Dermis blood vessel endothelial cell (primary cell): ENCODE results near the gene MRPS23. TPM values are rescaled to one million over a fixed set of nuclear protein-coding genes. Genes with fewer than 3 reads are reported as not detected.

Experiments used
- DNase-seq: peaks from one replicate; pipeline ENCODE4 v3.0.0; 2010
- total RNA-seq: library from RNA; depleted of rRNA; stranded (reverse); fragments of >200 nt; gene quantifications from 2 replicates; pipeline ENCODE4 v1.2.3, GENCODE V29; 2014

The MRPS23 gene
- total RNA-seq, 1 donor from 2014 or later, result 25.9 TPM

- no peak for DNase-seq
Measured at GRCh38 chr17:57877803-57878377, 28.0 kb upstream of the MRPS23 start.

DNA sequence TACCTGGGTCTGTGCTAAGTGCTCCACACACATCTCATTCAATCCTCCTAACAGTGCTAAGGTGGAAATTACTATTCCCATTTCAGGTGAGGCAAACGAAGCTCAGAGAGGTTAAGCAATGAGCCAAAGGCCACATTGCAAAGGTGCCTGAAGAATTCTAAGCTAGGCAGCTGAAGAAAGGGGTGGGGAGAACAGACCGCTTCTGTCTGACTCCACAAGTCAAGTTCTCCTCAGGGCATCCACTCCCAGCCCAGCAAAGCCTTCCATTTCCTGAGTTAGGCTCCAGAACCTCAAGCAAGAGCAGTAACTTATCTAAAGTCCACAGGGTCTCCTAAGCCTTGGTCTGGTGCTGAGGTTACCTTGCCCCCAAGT, 27.0 kb upstream of the MRPS23 start:
- no peak for DNase-seq

DNA sequence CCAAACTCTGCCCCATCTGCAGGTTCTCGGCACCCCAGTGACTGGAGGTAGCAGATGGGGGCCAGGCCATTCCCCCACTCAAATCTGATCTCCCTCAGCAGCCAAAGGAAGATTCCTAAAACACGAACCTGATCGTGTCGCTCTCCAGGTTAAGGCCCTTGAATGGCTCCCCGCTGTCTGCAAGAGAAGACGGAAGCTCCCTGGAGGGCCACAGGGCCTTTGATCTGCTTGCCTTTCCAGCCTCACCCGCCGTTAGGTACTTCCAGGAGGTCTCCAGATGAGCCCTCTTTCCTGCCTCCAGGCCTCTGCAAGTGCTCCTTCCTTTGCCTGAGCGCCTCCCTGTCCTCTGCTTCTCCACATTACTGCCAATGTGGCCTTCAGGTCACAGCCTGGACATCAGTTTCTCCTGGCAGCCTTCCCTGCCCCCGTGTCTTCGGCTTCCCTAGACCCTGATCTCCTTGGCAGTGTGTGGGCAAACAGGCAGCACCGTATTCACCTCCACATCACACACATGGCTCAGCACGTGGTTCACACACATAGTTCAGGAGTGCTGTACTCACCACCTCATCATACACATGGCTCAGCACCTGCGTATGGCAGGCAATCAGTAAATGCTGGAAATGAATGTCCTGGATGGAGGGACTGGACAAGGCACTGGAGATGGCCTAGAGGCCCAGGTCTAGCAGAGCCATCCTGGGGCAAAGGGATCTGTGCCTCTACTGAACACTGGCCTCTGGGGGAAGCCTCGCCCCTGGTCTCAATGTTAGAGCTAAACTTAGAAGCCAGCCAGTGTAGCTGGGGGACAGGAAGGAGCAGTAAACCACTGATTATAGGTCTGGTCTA, 26.4 kb upstream of the MRPS23 start:
- no peak for DNase-seq

- DNase-seq, result peak; percentile 98
Measured at GRCh38 chr17:57875290-57876022, 25.6 kb upstream of the MRPS23 start.

GRCh38 chr17:57874434-57875289, 24.8 kb upstream of the MRPS23 start:
- DNase-seq, result peak; percentile 95

- DNase-seq, result no peak
Measured at GRCh38 chr17:57874058-57874419, 24.2 kb upstream of the MRPS23 start.

GRCh38 chr17:57873261-57874057, 23.6 kb upstream of the MRPS23 start:
- peak; percentile 64 for DNase-seq

- DNase-seq, result no peak
Measured at GRCh38 chr17:57872536-57872935, 22.7 kb upstream of the MRPS23 start.

DNA sequence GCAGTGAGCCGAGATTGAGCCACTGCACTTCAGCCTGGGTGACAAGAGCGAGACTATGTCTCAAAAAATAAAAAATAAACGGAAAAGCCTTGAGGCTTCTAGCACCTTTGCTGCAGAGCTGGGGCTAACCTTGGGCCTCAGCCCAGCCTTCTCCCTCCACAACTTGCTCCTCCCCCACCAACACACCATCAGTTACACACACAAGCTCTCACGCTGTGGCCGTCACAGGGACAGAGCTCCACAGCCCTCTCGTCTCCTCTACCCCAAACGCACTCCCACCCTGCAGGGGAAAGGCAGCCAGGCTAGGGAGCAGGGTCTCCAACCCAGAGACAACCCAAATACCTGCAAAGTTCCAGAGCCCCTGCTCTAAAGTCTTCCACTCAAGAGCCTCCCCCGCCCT, 22.0 kb upstream of the MRPS23 start:
- DNase-seq, result no peak

DNA sequence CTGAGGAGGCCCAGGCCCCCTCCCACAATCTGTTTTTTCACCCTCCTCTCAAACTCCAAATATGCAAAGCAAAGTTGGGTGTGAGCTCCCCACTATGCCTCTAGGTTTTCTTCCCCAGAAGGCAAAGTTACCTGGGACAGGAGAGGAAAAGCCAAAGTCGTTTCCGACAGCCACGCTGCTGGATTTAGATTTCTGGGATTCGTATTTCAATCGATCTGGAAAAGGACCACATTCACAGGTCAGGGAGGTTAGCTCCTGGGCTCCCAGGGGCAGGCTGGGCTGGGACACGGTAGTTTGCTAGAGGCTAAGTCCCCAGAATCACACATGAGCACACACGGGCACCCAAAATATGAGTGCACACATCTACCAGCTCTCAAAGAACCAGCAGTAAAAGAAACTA, 21.3 kb upstream of the MRPS23 start:
- no peak for DNase-seq

GRCh38 chr17:57870283-57870635, 20.4 kb upstream of the MRPS23 start:
- no peak for DNase-seq

DNA sequence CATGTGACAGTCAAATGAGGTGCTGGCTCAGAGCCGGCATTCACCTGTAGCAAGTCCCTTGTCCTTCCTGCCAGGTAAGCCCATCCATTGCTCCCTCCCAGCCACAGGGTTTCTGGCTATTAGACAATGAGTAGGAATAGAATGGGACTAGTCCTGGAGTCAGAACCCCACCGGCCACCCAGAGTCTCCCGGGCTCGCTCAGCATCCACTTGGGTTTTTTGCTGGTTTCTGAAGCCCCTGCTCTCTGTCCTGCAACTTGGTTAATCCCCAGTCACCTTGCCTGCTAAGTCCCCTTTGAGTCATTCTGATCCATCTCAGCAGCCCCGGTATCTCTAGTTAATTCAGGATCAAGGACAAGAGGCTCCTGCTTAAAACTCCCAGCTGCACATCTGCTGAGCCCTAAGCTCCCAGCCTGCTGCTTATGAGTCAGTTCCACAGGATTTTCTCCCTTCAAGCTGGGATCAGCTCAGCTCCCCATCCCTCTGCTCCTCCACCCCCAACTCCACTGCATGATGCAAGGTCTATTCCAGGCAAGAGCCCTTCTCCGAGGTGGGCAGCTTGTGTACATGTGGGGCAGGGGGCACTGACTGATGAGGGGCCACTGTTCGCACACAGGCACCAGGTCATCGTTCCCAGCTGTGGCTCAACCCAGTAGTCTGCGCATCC, 19.9 kb upstream of the MRPS23 start:
- no peak for DNase-seq

DNA sequence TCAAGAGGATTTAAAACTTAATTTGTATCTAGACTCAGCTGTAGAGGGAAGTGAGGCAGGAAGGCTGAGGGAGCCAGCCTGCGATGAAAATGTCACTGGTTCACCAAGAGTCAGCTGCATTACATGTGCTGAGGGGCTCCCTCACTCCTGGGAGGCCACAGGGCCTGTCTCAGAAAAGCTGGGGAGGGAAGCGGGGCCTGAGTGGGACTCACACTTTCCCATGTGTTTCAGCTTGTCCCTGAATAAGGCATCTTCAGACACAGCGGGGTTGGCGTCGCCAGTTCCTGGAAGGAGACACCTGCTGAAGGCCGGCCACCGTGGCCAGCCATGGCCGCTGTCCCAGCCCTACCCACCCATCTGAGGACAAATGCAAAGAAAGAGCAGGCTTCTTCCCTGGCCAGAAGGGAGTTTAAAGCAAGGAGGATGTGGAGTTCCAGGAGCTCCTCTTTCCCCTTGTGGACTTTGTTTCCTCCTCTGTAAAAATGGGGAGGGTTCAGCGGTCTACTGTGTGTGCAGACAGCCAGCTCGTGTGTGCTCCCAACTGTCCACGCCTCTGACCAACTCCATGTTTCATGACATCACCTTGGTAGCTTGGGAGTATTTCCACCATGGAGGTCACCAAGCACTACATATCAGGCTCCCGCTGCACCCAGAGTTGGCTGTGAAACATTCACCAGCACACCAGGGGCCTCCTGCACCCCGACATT, 19.2 kb upstream of the MRPS23 start:
- DNase-seq, result no peak

DNA sequence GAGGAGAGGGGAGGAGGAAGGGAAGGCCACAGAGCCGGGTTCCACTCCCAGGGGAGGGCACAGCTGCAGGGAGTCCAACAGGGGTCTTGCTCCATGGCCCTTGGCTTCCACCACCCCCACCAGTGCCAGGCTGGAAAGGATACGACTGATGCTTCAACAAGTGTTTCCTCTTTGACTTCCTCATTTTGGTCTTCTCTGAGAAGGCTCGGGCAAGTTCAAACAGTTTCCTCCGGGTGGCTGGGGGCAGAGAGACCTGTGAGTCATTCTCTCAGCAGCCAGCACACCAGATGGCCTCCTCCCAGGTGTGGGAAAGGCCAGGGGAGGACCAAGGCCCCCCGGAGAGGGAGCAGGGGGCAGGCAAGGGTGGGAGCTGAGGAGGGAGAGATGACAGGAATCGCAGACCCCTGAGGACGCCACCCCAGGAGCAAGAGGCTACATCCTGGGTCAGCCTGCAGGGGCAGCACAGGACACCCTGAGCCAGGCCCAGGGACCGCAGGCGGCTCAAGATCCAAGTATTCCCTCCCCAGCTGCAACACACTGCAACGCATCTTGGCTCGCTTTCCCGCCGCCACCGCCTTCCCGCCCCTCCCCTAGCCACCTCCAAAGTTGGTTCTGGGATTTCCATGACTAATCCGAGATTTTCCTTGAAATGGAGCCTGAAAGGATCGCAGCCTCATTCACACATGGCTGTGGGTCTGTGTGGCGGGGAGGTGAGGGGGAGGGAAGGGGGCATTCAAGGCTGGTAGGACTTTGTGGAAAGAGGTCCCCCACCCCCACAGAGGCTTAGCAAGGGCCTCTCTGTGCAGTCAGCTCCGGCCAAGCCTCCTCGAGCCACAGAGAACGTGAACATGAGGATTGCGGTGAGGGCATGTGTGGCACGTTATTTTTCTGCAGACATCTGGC, 18.4 kb upstream of the MRPS23 start:
- peak; percentile 93 for DNase-seq

GRCh38 chr17:57867126-57867525, 17.3 kb upstream of the MRPS23 start:
- no peak for DNase-seq

DNA sequence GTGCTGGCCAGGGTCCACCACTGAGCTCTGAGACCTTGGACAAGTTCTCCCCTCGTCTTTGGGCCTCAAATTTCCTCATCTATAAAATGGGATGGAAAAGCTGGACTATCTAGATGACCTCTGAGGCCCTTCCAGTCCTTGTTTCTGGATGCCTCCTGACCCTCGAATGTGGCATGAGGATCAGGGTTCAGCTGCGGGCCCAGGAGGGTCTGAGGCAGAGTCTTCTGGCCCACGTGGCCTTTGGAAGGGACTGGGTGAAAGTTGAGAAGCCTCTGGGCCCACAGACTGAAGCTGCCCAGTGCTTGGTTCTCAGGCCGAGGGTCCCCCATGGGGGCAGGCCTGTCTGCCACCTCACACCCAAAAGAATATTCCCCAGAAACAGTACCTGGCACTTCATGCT, 16.9 kb upstream of the MRPS23 start:
- no peak for DNase-seq

GRCh38 chr17:57866319-57866718, 16.5 kb upstream of the MRPS23 start:
- DNase-seq, result no peak

DNA sequence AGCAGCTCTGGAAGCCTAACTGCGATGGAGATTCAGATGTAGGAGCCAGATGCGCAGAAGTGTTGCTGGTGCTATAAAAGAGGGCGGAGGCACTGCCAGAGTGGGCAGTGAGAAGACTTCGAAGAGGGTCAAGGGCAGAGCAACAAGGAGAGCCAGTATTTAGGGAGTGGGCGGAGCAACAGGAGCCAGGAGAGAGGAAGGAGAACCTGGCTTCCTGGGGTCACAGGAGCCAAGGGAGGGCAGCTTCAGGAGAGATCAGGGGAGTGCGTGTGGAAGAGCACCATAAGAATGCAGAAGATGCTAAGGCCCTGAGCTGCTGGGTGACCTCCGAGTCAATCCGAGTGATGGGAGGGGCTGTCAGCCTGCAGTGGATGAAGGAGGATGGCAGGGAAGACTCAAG, 14.4 kb upstream of the MRPS23 start:
- DNase-seq, result no peak
